ENCODE results near the gene KCNK16.

Gene KCNK16

GRCh38 chr6:39328066-39328465 lies 5.6 kb upstream of the KCNK16 start:
- CTCF ChIA-PET, result no interaction called here
- POLR2A ChIA-PET, result no interaction called here
- Histone ChIP-seq H3K9me3 (ENCODE audit: control insufficient read depth, insufficient read depth, low read depth, low read length) (no peaks in the 10 kb centered on the region), H3K4me3 (ENCODE audit: low read depth, low read length) (no peak overlapping the region), H3K27ac (ENCODE audit: extremely low read depth, low read depth, low read length) (no peak overlapping the region), H3K36me3 (ENCODE audit: control insufficient read depth in 2 of 2, insufficient read depth in 1 of 2, low read length in 2 of 2) (no peaks in the 10 kb centered on the region), H3K4me1 (ENCODE audit: control insufficient read depth, insufficient read depth, low read length) (no peaks in the 10 kb centered on the region)
- TF ChIP-seq GLI2 (tag by site-specific recombination; IDR thresholded peaks at IDR 0.05; ENCODE audit: borderline replicate concordance, low read depth) (no peak), ZNF184 (tag by site-specific recombination; IDR thresholded peaks at IDR 0.05) (no peak), PBX3 (CRISPR knock-in tag; IDR thresholded peaks at IDR 0.05) (no peak), ZNF645 (tag by site-specific recombination; IDR thresholded peaks at IDR 0.05) (no peak), EGR2 (tag by site-specific recombination; IDR thresholded peaks at IDR 0.05; ENCODE audit: low read depth) (no peak), PRDM2 (tag by site-specific recombination; IDR thresholded peaks at IDR 0.05; ENCODE audit: borderline replicate concordance) (no peak), GLI4 (tag by site-specific recombination; IDR thresholded peaks at IDR 0.05) (no peak), ZNF624 (tag by site-specific recombination; IDR thresholded peaks at IDR 0.05) (no peak), ZBTB7A (tag by site-specific recombination; IDR thresholded peaks at IDR 0.05; ENCODE audit: low read depth) (no peak), ZNF664 (tag by site-specific recombination; IDR thresholded peaks at IDR 0.05) (no peak), ZNF138 (tag by site-specific recombination; IDR thresholded peaks at IDR 0.05; ENCODE audit: borderline replicate concordance) (no peak), ZBTB17 (tag by site-specific recombination; IDR thresholded peaks at IDR 0.05) (no peak), BCL11A (tag by site-specific recombination; IDR thresholded peaks at IDR 0.05; ENCODE audit: low read depth) (no peak), ZNF529 (tag by site-specific recombination; IDR thresholded peaks at IDR 0.05; ENCODE audit: insufficient replicate concordance) (no peak), MYNN (tag by site-specific recombination; IDR thresholded peaks at IDR 0.05; ENCODE audit: borderline replicate concordance) (no peak), GLIS2 (tag by site-specific recombination; IDR thresholded peaks at IDR 0.05) (no peak)

GRCh38 chr6:39327507-39327906 lies 5.0 kb upstream of the KCNK16 start:
- POLR2A ChIA-PET, result no interaction called here
- CTCF ChIA-PET, result interaction anchor here (0.6 kb wide), 1 partner anchor 163 kb away, joined by 3 read pairs; no protein-coding TSS in a partner anchor
- TF ChIP-seq PBX3 (CRISPR knock-in tag; IDR thresholded peaks at IDR 0.05), result no peak
- no peak for TF ChIP-seq ZNF292 (tag by site-specific recombination; IDR thresholded peaks at IDR 0.05; ENCODE audit: borderline replicate concordance, low read depth)
- no peak for TF ChIP-seq ZFHX2 (tag by site-specific recombination; conservative IDR thresholded peaks at IDR 0.05)
- TF ChIP-seq ZBTB49 (tag by site-specific recombination; IDR thresholded peaks at IDR 0.05; ENCODE audit: low read depth), result no peak
- TF ChIP-seq GLI4 (tag by site-specific recombination; IDR thresholded peaks at IDR 0.05), result no peak
- TF ChIP-seq SP3 (tag by site-specific recombination; IDR thresholded peaks at IDR 0.05), result no peak
- TF ChIP-seq ZNF24 (tag by site-specific recombination; IDR thresholded peaks at IDR 0.05), result no peak
- TF ChIP-seq ZNF155 (tag by site-specific recombination; IDR thresholded peaks at IDR 0.05), result no peak
- TF ChIP-seq ZNF596 (tag by site-specific recombination; IDR thresholded peaks at IDR 0.05), result no peak
- no peak for TF ChIP-seq ZNF658 (tag by site-specific recombination; IDR thresholded peaks at IDR 0.05)
- TF ChIP-seq ZNF777 (tag by site-specific recombination; IDR thresholded peaks at IDR 0.05; ENCODE audit: borderline replicate concordance), result no peak

More at GRCh38 chr6:39327507-39327906, 5.0 kb upstream of the KCNK16 start:
- no peak overlapping the region for H3K27ac ChIP-seq (ENCODE audit: extremely low read depth, low read depth, low read length)
- H3K9me3 ChIP-seq (ENCODE audit: control insufficient read depth, insufficient read depth, low read depth, low read length), result no peaks in the 10 kb centered on the region
- no peaks in the 10 kb centered on the region for H3K4me1 ChIP-seq (ENCODE audit: control insufficient read depth, insufficient read depth, low read length)
- no peak overlapping the region for H3K4me3 ChIP-seq (ENCODE audit: low read depth, low read length)
- H3K36me3 ChIP-seq (ENCODE audit: control insufficient read depth in 2 of 2, insufficient read depth in 1 of 2, low read length in 2 of 2), result no peaks in the 10 kb centered on the region

All from HEK293 (cell line).